Activated CD4-positive, alpha-beta T cell treated with anti-CD3 and anti-CD28 coated beads, Interleukin-2, amount 50 U/mL, for 16 hours (primary cell): Measurements from ENCODE around the gene GCH1.
"Not testable (repeated sequence)": the region's sequence is repeated elsewhere in the genome, so short reads cannot be mapped to it uniquely, and the experiment has no call there.

Experiments used
- DNase-seq: peaks from one replicate; pipeline ENCODE4 v3.0.0-alpha.2; 2020

The GCH1 gene, protein sequence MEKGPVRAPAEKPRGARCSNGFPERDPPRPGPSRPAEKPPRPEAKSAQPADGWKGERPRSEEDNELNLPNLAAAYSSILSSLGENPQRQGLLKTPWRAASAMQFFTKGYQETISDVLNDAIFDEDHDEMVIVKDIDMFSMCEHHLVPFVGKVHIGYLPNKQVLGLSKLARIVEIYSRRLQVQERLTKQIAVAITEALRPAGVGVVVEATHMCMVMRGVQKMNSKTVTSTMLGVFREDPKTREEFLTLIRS

DNA sequence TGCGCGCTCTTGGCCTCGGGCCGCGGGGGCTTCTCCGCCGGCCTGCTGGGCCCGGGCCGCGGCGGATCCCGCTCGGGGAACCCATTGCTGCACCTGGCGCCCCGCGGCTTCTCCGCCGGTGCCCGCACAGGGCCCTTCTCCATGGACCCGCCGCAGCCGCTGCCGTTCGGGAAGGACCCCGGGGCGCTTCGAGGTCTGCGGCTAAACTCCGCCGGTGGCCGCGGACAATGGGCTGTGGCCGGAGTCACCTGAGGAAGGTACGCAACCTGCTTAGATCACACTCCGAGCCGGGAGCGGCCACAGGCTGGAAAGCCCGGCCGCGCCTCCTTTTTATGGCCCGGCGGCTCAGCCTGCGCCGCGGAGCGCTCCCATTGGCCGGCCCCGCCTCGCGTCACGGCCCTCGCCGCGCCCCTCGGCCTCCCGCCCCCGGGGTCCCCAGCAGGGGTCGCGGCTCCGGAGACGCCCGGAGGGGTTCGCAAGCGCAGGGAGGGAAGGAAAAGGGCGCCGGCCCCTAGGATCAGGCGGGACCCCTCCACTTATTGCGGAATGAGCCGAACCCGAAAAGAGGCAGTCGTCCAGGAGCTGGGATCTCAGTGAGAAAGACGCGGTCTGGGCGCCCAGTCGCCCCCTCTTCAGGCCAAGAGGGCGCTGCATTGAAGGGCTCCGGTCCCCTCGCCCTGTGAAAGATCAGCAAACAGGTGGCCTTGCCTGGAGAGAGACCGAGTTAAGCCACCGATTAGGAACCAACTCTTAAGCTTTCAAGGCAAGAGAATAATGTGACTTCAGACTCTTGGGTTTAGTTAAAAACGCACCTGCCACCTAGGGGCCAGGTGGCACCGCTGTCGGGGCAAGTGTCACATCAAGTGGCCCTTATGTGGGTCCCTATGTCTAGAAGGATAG, at the start of gene GCH1:
Gene GCH1 (minus strand): TSS at position 306 of the 900 bp plus-strand sequence. CDS start 163 bp downstream, at position 143.
- DNase-seq: peak; percentile 78

DNA sequence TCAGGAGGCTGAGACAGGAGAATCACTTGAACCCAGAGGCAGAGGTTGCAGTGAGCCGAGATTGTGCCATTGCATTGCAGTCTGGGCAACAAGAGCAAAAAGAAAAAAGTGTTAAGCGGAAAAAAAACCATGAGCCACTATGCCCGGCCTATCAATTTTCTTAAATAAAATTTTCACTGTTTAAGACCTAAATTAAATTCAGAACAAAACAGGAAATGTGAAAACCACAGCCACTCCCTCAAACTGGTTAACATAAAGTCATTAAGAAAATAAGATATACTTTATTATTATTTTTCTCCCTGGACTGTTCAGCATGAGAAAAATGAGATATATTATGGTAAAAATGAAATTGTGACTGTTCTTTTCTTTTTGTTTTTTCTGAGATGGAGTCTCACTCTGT, 44.6 kb upstream of the GCH1 start:
- no peak for DNase-seq

DNA sequence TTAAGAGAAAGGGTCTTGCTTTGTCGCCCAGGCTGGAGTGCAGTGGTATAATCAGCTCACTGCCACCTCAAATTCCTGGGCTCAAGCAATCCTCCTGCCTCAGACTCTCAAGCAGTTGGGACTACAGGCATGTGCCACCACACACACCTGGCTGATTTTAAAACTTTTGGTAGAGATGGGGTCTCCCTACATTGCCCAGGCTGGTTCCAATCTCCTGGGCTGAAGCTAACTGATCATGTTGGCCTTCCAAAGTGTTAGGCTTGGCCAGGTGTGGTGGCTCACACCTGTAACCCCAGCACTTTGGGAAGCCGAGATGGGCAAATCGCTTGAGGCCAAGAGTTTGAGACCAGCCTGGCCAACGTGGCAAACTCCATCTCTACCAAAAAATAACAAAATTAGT, 43.9 kb upstream of the GCH1 start:
- DNase-seq: no peak

DNA sequence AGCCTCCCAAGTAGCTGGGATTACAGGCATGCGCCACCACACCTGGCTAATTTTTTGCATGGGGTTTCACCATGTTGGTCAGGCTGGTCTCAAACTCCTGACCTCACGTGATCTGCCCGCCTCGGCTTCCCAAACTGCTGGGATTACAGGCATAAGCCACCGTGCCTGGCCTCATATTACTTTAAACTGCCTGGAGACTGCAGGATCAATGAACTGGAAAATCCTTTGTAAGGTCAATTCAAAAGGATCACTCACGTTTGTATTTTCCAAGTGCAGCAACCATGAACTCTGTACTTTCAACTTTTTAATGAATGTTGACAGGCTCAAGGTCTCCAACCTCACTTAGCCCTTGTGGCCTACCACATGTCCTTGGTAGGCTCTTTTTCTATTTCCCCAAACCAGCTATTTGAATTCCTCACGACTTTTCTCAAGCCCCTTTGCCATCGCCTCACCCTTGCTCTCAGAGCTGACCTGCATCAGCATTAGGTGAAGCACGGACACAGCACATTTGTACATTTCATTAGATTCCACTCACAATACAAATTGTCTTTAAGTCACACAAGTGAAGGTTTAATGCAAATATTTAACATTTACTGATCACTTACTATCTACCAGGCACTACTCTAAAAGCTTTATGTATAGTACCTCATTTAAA, 42.2 kb upstream of the GCH1 start:
- DNase-seq: no peak

DNA sequence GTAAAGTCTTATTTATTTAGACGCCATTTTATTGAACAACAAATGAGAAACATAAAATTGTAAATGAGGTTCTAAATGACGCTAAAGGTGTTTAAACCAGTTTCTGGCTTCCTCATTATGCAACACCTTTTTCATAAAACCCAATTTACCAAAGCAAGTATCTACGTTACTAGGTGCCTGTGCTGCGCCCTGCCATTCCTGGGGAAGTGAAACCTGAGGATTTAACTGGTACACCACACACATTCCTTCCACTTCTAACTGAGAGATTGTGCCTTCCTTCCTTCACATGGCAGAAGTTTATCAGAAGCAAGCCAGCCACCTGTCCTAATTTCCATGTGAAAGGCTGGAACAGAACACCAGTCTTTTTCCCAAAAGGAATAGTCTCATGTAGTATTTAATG, 40.3 kb upstream of the GCH1 start:
- DNase-seq: no peak

DNA sequence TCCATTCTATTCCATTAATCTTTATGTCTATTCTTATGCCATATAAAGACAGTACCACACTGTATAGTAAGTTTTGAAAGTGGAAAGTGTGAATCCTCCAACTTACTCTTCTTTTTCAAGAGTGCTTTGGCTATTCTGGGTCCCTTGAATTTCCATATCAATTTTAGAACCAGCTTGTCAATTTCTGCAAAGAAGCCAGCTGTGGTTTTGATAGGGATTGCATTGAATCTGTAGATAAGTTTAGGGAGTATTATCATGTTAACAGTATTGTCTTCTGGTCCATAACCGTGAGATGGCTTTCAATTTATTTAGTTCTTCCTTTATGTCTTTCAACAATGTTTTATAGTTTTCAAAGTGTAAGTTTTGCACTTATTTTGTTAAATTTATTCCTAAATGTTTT, 34.2 kb upstream of the GCH1 start:
- DNase-seq: no peak

DNA sequence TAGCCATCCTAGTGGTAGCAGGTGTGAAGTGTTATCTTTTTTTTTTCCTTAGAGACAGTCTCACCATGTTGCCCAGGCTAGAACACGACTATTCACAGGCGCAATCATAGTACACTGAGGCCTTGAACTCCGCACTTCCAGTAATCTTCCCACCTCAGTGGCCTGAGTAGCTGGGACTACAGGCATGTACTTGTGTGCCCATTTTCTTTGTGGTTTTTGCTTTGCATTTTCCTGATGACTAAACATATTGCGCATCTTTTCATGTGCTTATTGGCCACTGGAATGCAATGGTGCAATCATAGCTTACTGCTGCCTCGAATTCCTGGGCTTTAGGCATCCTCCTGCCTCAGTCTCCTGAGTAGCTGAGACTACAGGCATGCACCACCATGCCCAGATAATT, 33.3 kb upstream of the GCH1 start:
- no peak for DNase-seq

DNA sequence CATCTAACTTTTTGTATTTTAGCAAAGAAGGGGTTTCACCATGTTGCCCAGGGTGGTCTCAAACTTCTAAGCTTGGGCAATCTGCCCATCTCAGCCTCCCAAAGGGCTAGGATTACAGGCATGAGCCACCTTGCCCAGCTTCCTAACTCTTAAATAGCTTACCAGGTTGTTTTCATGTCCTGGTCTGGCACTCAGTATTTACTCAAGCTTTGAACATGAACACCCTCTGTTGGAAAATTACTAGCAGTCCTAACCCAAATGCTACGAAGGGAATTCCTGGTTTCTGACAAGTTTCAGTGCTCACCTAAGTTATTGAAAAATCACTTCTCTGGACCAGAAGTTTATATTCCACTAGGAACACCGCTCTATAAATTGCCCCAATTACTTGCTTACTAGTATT, 32.5 kb upstream of the GCH1 start:
- no peak for DNase-seq

DNA sequence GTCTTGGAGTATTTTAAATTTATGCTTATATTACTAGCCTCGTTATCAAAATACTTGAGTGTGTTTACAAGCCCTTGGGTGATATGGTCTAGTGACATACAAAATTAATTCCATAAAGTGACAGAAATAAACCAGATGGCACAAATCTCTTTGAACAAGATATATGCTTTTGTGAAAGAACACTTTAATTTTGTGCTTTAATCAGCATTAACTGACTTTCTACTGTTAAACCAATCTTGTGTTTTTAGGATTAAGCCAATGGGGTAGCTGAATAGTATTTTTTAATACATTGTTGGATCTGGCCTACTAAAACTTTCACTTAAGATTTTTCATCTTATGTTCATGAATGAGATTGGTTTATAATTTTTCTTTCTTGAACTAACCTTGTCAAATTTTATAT, 30.4 kb upstream of the GCH1 start:
- no peak for DNase-seq

DNA sequence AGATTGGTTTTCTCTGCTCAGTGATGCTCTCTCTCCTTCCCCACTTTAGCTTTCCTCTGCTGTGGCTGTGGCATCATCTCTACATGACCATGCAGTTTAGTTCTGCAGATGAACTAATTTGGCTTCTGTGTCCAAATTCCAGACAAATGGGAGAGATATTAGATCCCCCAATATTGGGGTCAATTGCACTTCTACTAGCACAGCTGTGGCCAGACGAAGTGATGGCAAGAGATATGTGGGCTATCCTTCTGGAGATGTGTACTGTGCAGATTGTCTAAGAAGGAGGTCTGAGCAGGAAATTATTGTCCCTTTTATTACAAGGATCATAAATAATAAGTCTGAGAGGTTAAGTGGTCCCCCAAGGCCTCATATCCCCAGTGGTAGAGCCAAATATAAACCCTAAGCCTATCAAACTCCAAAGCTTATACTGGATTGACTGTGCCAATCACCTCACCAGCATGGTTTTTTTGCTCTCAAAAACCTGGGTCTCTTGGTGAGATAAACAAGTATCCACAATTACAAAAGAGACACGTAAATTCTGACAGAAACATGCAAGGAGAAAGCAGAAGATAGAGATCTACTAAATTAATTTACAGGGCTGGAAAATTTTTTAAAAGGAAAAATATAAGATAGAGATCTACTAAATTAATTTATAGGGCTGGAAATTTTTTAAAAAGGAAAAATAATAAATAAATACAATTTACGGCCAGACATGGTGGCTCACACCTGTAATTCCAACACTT, 29.1 kb upstream of the GCH1 start:
- no peak for DNase-seq

DNA sequence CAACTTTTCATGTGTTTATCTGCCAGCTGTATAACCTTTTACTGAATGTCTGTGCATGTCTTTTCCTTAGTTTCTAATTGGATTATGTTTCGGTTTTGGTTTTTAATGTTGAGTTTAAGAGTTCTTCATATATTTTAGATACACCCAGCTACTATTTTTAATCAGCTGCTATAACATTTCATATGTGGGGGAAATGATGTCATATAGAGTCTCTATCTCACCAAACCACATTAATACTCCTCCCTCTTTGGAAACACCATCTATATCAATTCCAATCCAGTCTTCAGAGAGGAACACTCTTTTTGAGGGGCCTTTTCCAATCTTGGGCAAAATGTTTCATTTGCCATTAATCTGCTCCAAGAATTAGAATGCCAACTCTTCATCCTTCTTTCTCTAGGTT, 28.5 kb upstream of the GCH1 start:
- no peak for DNase-seq

DNA sequence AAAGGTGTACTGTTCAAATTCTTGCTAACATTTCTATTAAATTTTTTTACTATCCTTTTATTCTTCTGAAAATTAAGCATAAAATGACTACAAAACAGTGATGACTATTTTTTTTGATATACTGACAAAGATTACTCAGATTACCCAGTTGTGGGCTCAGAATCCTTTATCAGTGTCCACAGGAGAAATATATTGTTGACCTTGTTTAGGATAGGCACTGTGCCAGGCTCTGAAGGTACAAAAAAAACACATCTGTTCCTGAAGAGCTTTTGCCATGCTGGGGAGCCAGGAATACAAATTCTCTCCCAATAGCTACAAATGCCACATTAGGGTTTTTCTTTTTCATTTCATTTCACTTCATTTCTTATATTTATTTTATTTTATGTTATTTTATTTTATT, 26.9 kb upstream of the GCH1 start:
- DNase-seq: no peak

DNA sequence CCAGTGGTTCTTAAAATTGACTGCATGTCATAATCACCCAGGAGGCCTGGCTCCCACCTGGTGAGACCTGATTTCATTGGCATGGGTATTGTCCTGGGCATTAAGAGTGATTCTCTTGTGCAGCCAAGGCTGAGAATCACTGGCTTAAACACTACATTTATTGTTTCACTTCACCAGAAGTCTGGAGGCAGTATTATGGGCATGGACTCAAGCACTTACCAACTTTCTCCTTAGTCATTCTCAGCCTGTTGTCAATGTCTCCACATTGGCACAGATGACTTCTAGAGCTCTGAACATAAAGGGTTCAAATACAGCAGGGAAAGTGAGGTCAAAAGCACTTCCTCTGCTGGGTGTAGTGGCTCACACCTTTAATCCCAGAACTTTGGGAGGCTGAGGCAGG, 25.6 kb upstream of the GCH1 start:
- no peak for DNase-seq

DNA sequence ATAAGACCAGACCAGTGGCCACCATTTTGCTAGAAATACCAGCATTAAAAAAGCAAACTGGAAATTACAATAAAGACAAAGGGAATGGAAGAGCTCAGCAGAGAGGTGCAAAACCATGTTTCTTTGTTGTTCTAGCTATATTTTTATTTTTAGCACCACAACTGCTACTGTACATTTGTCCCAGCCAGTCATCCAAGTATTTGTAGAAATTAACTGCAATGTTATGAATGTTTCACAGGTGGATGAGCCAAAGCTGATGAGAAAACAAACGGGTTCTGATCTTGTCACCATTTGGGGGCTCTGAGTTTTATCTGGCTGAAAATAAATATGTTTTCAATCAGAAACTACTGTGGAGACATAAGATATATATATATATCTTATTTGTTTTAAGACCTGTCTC, 24.9 kb upstream of the GCH1 start:
- DNase-seq: no peak

DNA sequence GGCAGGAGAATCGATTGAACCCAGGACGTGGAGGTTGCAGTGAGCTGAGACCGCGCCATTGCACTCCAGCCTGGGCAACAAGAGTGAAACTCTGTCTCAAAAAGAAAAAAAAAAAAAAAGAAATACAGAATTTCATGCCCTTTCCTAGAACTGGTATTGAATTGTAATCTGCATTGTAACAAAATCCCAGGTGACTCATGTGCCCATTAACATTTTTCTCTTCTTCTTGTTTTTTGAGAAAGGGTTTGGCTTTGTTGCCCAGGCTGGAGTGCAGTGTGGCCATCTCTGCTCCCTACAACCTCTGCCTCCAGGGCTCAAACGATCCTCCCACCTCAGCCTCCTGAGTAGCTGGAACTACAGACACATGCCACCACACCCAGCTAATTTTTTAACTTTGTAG, 23.9 kb upstream of the GCH1 start:
- DNase-seq: not testable (repeated sequence)

DNA sequence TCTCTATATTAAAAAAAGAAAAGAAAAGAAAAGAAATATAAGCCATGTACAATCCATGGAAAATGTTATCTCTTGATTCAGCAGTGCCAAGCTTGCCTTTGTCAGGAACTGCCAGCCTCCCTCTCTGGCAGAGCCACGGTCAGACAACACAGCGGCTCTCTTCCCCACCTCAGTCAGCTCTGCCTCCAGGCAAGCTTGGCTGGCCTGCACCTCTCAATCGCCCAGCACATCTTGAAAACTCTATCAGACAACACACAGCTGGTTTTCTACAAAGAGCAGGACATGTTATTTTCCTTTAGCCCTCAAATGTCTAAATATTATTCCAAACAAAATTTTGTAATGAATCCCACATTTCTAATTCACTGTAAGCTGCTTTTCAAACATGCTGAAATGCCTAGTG, 20.0 kb upstream of the GCH1 start:
- no peak for DNase-seq

DNA sequence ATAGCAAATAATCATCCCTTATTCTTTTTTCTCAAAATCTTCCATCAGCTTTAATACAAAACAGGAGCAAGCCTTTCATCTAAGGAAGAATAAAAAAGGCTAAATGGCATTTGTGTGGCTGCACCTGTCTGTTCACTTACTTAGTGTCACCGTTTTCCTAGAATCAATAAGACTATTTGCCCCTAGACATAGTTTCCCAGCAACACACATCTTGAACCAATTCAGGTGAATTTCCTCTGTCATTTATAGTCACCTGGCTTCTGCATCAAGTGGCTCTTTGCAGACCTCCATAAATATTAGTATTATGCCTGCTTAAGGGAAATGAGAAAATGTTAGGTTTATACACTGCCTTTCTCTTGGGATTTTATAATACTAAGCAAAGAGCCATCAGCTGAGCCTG, 17.4 kb upstream of the GCH1 start:
- DNase-seq: no peak

DNA sequence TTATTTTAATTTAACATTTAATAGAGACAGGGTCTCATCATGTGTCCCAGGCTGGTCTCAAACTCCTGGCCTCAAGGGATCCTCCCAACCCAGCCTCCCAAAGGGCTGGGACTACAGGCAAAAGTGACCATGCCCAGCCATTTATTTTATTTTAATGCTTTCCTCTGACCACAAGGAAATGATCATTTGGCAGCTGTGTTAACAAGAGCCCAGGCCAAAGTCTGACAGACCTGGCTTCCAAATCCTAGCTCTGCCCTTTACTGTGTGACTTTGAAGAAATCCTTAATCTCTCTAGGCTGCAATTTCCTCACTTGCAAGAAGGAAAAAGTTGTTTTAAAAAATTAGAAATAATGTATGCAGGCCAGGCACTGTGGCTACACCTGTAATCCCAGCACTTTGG, 16.7 kb upstream of the GCH1 start:
- DNase-seq: no peak

DNA sequence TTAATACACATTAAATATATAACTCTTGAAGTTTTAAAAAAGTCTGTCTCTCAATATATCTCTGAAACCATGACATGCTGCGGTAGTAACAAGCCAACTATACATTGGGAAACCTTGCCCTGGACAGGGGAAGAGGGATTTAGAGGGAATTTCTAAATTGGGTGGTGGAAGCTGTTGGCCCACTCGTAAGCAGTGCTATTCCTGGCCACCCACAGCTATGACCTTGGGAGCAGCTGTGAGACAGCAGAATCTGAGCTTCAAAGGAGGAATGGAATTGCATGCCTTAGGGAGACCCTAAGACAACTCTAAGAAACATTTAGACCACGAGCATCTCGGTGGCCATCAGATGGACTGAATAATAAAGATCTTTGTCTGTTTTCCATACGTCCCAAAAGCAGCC, 15.8 kb upstream of the GCH1 start:
- DNase-seq: no peak

DNA sequence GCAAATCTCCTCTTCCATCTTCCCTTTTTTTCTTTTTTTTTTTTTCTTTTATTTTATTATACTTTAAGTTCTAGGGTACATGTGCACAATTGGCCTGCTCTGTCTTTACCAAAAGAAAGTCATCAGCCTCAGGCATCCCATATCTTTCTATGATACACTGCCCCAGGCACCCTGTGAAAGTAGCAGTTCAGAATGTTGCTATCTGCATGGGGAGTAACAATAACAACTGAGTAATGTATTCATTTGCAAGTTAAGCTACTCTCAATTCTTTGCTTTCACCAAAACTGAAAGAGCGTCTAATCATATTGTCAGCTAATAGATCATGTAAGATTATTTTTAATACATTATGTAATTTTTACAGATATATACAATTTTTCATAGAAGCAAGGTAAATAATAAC, 13.5 kb upstream of the GCH1 start:
- no peak for DNase-seq

DNA sequence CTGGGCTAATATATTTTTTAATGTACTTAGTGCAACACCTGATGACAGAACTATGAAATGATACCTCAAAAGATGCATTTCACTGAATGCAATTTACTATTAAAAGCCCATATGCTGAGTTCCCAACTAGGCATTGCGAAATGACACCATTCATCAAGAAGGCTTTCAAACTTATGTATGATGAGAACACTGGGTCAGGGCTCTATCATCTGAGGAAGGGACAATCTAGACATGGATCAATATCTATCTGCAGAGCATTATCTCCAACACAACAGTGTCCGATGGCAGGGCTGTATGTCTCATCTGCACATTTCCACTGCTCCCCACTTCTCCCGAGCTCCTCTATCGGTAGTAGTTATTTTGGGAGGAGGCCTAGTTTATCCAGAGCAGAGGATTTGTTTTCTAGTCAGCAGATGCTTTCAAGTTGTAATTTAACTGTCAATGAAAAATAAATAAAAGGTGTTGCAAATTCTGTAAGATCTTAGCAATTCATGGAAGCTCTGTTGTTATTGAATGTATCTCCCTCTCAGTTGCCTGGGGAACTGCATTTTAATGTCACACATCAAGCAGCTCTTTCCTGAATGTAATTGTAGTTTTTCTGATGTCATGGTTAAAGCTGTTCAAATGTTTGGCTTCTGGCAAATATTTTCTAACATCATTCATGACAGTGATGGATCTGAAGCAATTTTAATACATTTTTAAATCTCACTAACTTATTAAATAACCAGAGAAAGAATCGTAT, 7.4 kb upstream of the GCH1 start:
- DNase-seq: no peak

DNA sequence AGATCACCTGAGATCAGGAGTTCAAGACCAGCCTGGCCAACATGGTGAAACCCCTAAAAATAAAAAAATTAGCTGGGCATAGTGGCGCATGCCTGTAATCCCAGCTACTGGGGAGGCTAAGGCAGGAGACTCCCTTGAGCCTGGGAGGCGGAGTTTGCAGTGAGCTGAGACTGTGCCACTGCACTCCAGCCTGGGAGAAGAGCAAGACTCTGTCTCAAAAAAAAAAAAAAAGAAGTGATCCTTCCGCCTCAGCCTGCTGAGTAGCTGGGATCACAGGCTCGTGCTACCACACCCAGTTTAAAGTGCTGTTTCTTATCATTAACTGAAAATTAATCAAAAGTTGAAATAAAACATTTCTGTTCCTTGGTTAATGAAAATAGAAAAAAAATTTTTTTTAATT, 6.3 kb upstream of the GCH1 start:
- not testable (repeated sequence) for DNase-seq

DNA sequence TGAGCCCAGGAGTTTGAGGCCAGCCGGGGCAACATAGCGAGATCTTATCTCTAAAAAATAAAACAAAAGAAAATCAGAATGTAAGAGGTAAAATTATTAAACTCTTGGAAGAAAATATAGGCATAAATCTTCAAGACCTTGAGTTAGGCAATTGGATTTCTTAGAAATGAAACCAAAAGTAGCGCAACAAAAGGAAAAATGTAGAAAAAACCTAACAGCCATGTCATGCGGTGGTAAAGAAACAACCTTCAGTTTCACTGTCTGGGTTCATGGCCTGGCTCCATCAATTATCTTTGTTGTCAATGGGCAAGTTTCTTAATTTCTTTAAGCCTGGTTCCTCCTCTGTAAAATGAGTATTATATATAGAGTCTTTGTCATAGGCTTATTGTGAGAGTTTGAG, 5.6 kb upstream of the GCH1 start:
- DNase-seq: peak; percentile 51
